B cell (primary cell): ENCODE measurements around the gene ZNF581. TPM values are rescaled to one million over a fixed set of nuclear protein-coding genes. Genes with fewer than 3 reads are reported as not detected.

Experiments
- ATAC-seq: fragments of 200-7000 bp; cut with Tn5 transposase; one replicate; pipeline ENCODE4 v1.10.0; 2021; ENCODE audit warnings: low read depth, mild to moderate bottlenecking, moderate number of reproducible peaks, moderate library complexity
- CTCF ChIA-PET: fragments of 350-600 bp; sonication (Branson Sonifier 250); formaldehyde crosslinking; loops from one replicate; lab custom pipeline; 2021; ENCODE audit warnings: antibody characterized with exemption, inconsistent platforms; lab: Charles Lee
- POLR2A ChIA-PET: fragments of 350-600 bp; sonication (Branson Sonifier 250); formaldehyde crosslinking; loops from one replicate; lab custom pipeline; 2021; ENCODE audit warnings: antibody characterized with exemption; lab: Charles Lee
- DNase-seq: peaks from one replicate; pipeline ENCODE4 v3.0.0; 2013
- H2AFZ ChIP-seq: 2 replicates; pipeline ENCODE4 v1.6.1; 2012; ENCODE audit warnings: mild to moderate bottlenecking, low read depth, low read length; ENCODE audit not compliant: insufficient read depth, poor library complexity, severe bottlenecking
- H3K27ac ChIP-seq, 2 donors: 1 replicate in 1 of 2; 2 replicates in 1 of 2; pipeline ENCODE4 v1.5.1; 2012 to 2013; ENCODE audit warnings: low read length in 2 of 2, mild to moderate bottlenecking in 2 of 2, moderate library complexity in 1 of 2
- H3K27me3 ChIP-seq, 4 experiments: fragments of 200-600 bp in 1 of 4; sonication (generic) in 1 of 4; replicated peaks in 1 of 4; 1 replicate in 2 of 4; 2 replicates in 2 of 4; pipeline versions ENCODE4 v1.6.1 to v1.7.0; 2013 to 2016; ENCODE audit warnings: low read length in 3 of 4, mild to moderate bottlenecking in 2 of 4, mixed read lengths in 1 of 4, moderate library complexity in 1 of 4; ENCODE audit not compliant: insufficient read depth in 4 of 4, control insufficient read depth in 3 of 4; ENCODE audit errors: control extremely low read depth in 1 of 4
- H3K36me3 ChIP-seq, 2 experiments: replicated peaks in 1 of 2; 1 replicate in 1 of 2; 2 replicates in 1 of 2; pipeline versions ENCODE4 v1.6.1 to v1.7.1; 2013; ENCODE audit warnings: low read length in 1 of 2; ENCODE audit not compliant: insufficient read depth in 2 of 2, control insufficient read depth in 1 of 2; ENCODE audit errors: control extremely low read depth in 1 of 2, extremely low read depth in 1 of 2
- H3K4me1 ChIP-seq, 2 donors: fragments of 200-600 bp in 1 of 2; sonication (generic) in 1 of 2; 1 replicate in 1 of 2; 2 replicates in 1 of 2; pipeline versions ENCODE4 v1.5.1 to v1.6.1; 2013 to 2017; ENCODE audit warnings: low read length in 2 of 2; ENCODE audit not compliant: control insufficient read depth in 2 of 2, insufficient read depth in 2 of 2
- H3K4me2 ChIP-seq: replicated peaks from 2 replicates; pipeline ENCODE3; 2012; ENCODE audit warnings: mild to moderate bottlenecking, low read depth, low read length; ENCODE audit not compliant: poor library complexity, severe bottlenecking
- H3K4me3 ChIP-seq, 5 experiments: fragments of 200-600 bp in 1 of 5; sonication (generic) in 1 of 5; 1 replicate in 3 of 5; 2 replicates in 2 of 5; pipeline versions ENCODE4 v1.5.1 to v1.7.0; 2011 to 2016; ENCODE audit warnings: low read length in 4 of 5, mild to moderate bottlenecking in 4 of 5, low read depth in 2 of 5, control low read depth in 1 of 5, moderate library complexity in 1 of 5; ENCODE audit not compliant: insufficient read depth in 1 of 5; ENCODE audit errors: control extremely low read depth in 1 of 5, extremely low read depth in 1 of 5
- H3K79me2 ChIP-seq: fragments of 200-600 bp; sonication (generic); one replicate; pipeline ENCODE4 v1.6.0; 2016; ENCODE audit warnings: low read length; ENCODE audit not compliant: control insufficient read depth, insufficient read depth
- H3K9ac ChIP-seq: fragments of 200-600 bp; sonication (generic); 2 replicates; pipeline ENCODE4 v1.6.1; 2017; ENCODE audit warnings: mild to moderate bottlenecking, low read length, moderate library complexity
- H3K9me3 ChIP-seq, 3 donors: one replicate each; pipeline versions ENCODE4 v1.6.1 to v1.7.1; 2013; ENCODE audit warnings: low read length in 2 of 3; ENCODE audit not compliant: control insufficient read depth in 2 of 3, insufficient read depth in 1 of 3; ENCODE audit errors: control extremely low read depth in 1 of 3
- H4K20me1 ChIP-seq: 2 replicates; pipeline ENCODE4 v1.6.0; 2012; ENCODE audit warnings: mild to moderate bottlenecking, low read length; ENCODE audit not compliant: insufficient read depth, control insufficient read depth, poor library complexity, severe bottlenecking
- H3K27ac Mint-ChIP-seq: one replicate; pipeline ENCODE4 v1.8.0; 2021; ENCODE audit warnings: mixed read lengths
- H3K27me3 Mint-ChIP-seq: one replicate; pipeline ENCODE4 v1.8.0; 2021; ENCODE audit warnings: mixed read lengths
- H3K4me1 Mint-ChIP-seq: one replicate; pipeline ENCODE4 v1.8.0; 2021; ENCODE audit warnings: mixed read lengths
- H3K4me3 Mint-ChIP-seq: one replicate; pipeline ENCODE4 v1.8.0; 2021; ENCODE audit warnings: mixed read lengths
- H3K9me3 Mint-ChIP-seq: one replicate; pipeline ENCODE4 v1.8.0; 2022; ENCODE audit warnings: mixed read lengths; ENCODE audit not compliant: insufficient read depth
- EZH2 ChIP-seq: IDR thresholded peaks from 2 replicates; pipeline ENCODE4 v1.6.1; 2012; ENCODE audit warnings: borderline replicate concordance, low read depth, mild to moderate bottlenecking, moderate library complexity, low read length; ENCODE audit not compliant: insufficient read depth, poor library complexity, severe bottlenecking
- WGBS: methylation state at CpG from one replicate; pipeline ENCODE4 v1.1.5; 2013; ENCODE audit warnings: missing lambda C conversion rate; ENCODE audit not compliant: insufficient coverage; 5-methylcytosine and 5-hydroxymethylcytosine counted together
- intact Hi-C: fragments of 100-400 bp; cut with micrococcal nuclease; formaldehyde crosslinking; loops from one replicate; pipeline ENCODE4 v1.10.0; 2022
- polyA plus RNA-seq: library from polyadenylated mRNA; depleted of rRNA; stranded (reverse); fragments of >200 nt; gene quantifications from 2 replicates; pipeline ENCODE4 v1.2.3, GENCODE V29; 2012
- total RNA-seq, 2 donors: library from RNA; stranded (reverse); fragments of 120-200 nt in 1 of 2; gene quantifications; 1 replicate in 1 of 2; 2 replicates in 1 of 2; pipeline versions ENCODE4 v1.2.3 to v1.2.4, GENCODE V29; 2013 to 2022
- TF ChIP-seq, protein P1 (sequence below): fragments of 200-600 bp; IDR thresholded peaks from one replicate; pipeline ENCODE4 v1.8.0; 2022; ENCODE audit warnings: antibody characterized with exemption, mild to moderate bottlenecking

ZNF581 gene
- total and polyA plus RNA-seq, 2 donors (not counting 1 experiment from before 2014, with no cell fraction given), result 48.2 to 51.3 TPM

DNA sequence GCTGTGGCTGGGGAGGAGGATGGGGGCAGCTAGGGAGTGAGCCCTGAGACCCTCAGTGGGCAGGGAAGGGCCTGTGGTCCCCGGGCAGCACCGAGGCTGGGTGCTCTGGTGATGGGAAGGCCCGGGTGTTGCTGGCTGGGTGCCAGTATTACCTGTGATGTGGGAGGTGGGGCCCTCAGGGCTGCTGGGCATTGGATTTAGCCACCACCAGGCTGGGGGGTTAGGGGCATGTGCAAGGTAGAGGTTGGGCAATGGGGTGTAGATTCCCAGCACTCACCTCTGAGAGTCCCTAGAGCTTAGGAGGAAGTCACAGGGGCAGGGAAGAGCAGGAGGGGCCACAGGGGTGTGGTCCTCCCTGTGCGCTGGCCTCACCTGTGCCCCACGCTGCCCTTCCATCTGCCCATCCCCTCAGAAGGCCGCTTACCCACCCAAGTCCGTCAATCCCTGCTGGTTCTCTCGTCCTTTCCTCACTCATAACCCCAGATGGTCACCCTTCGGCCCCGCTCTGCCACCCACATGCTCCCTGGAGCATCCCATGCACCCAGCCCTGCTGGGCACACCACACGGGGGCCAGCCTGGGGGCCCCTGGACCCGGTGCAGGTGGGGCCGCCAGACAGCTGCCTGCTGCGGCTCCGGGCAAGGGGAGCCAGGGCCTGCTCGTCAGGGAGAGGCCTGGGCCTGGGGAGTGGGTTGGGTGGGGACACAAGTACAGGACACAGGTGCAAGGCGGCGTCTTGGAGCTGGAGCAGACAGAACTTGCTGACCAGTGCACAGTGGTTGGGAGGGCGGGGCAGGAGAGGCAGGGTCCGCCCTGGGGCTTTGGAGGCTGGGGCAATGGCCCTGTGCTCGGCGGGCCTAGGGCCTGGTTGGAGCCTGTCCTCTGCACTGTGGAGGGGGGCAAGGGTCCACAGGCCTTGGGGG lies 44.1 kb downstream of the ZNF581 start:
- peaks cover 74% of the 10 kb centered on the region for H3K79me2 ChIP-seq
- Mint-ChIP-seq H3K27me3 (no peaks in the 10 kb centered on the region), H3K4me1 (peaks cover 38% of the 10 kb centered on the region), H3K4me3 (no peak overlapping the region), H3K27ac (peak overlapping the region; percentile 41), H3K9me3 (no peaks in the 10 kb centered on the region)
- no peaks in the 10 kb centered on the region for H3K9me3 ChIP-seq
- CTCF ChIA-PET, result no interaction called here
- no peaks in the 10 kb centered on the region for H3K27me3 ChIP-seq
- peak overlapping the region in 1 of 2 donors; percentile 23 for H3K27ac ChIP-seq
- no peak overlapping the region for H3K4me3 ChIP-seq
- 98% methylated on average over 19 of the region's 22 CpGs for WGBS
- intact Hi-C loops, result no loop called here
- H3K4me1 ChIP-seq, result peaks cover 9 to 30% of the 10 kb centered on the region in 2 donors
- ATAC-seq (no peak), DNase-seq (no peak)
- H2AFZ ChIP-seq, result no peak overlapping the region
- H4K20me1 ChIP-seq, result peaks cover 93% of the 10 kb centered on the region
- peak overlapping the region; percentile 39 for H3K4me2 ChIP-seq
- H3K9ac ChIP-seq, result no peak overlapping the region
- no peak for TF ChIP-seq EZH2
- TF ChIP-seq, protein P1, sequence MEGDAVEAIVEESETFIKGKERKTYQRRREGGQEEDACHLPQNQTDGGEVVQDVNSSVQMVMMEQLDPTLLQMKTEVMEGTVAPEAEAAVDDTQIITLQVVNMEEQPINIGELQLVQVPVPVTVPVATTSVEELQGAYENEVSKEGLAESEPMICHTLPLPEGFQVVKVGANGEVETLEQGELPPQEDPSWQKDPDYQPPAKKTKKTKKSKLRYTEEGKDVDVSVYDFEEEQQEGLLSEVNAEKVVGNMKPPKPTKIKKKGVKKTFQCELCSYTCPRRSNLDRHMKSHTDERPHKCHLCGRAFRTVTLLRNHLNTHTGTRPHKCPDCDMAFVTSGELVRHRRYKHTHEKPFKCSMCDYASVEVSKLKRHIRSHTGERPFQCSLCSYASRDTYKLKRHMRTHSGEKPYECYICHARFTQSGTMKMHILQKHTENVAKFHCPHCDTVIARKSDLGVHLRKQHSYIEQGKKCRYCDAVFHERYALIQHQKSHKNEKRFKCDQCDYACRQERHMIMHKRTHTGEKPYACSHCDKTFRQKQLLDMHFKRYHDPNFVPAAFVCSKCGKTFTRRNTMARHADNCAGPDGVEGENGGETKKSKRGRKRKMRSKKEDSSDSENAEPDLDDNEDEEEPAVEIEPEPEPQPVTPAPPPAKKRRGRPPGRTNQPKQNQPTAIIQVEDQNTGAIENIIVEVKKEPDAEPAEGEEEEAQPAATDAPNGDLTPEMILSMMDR, result no peak
- peaks cover 0 to 86% of the 10 kb centered on the region in 2 experiments for H3K36me3 ChIP-seq
- POLR2A ChIA-PET, result no interaction called here
